Measurements from ENCODE around the gene SEMA5B.

GRCh38 chr3:122998206-122998605, 29.4 kb downstream of the SEMA5B start:
- TF ChIP-seq CTCF (conservative IDR thresholded peaks at IDR 0.05) (no peak), EZH2 (IDR thresholded peaks at IDR 0.05; ENCODE audit: low read depth) (no peak)

All from PC-9 (cell line).